HG03066 (cell line): ENCODE results near the gene ARMC3.
"Not testable (repeated sequence)": the region's sequence is repeated elsewhere in the genome, so short reads cannot be mapped to it uniquely, and the experiment has no call there.

ENCODE experiments used
- ATAC-seq: cut with Tn5 transposase; IDR thresholded peaks from one replicate; pipeline ENCODE4 v1.9.1; 2021; ENCODE audit warnings: low read depth; ENCODE audit not compliant: unreplicated experiment

The ARMC3 gene

GRCh38 chr10:22927166-22927565 lies 687 bp upstream of the ARMC3 start:
- ATAC-seq: no peak

DNA sequence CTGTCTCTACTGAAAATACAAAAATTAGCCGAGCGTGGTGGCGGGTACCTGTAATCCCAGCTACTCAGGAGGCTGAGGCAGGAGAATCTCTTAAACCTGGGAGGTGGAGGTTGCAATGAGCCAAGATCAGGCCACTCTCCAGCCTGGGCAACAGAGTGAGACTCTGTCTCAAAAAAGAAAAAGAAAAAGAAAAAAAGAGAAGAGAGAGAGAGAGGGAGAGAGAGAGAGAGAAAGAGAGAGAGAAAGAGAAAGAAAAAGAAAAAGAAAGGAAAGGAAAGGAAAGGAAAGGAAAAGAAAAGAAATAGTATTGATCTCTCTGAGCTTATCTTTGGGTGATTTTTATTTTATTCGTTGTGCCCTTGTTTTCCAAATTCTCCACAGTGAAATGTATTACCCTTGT lies 1.2 kb downstream of the ARMC3 start:
- ATAC-seq: not testable (repeated sequence)

- ATAC-seq: no peak
Measured at GRCh38 chr10:22931948-22932347, 4.1 kb downstream of the ARMC3 start.

DNA sequence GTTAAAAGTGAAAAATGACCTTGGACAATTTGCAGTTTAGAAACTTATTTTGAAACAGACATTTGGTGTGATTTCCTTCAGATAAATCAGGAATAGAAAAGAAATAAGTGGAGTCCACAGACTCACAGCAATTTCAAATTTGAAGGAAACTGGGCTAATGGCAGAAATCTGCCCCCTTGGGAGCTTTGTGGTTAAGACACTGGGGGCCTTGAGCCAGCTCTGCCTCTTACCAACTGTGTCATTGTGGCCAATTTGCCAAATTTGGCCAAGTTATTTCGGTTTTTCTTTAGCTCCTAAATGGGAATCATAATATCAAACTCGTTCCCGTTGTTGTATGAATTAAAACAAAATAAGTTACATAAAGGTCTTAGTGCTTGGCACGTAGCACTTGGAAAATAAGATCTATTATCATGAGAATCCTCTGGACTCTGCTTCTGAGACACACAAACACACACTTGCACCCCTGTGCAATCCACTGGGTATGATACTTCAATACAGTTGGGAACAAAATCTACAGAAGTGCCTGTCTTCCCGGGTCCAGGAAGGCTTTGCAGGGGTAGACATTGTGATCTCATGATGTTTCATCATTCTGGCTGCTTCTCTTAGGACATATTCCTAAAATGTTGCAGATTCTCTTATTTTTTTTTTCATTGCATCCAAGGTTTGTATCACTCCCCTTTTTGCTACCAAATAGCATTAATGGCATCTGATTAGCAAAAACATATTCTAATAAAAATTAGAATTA lies 4.9 kb downstream of the ARMC3 start:
- ATAC-seq: no peak

DNA sequence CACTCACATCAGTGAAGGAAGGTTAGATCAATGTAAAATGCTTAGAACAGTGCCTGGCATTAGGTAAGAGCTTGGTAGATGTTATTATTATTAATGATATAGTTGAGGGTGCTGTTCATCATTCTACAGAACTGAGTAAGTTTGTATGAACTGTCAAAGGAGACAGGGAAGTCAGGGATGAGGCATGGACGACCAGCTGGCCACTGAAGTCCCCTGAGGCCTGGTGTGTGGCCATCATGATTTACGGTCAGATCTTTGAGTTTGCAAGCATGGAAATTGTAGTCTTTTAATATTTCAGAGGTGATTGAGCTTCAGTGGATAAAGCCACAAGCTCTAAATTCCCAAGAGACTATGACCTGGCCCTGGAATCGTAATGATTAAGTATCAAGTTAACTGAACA lies 6.9 kb downstream of the ARMC3 start:
- ATAC-seq: no peak

DNA sequence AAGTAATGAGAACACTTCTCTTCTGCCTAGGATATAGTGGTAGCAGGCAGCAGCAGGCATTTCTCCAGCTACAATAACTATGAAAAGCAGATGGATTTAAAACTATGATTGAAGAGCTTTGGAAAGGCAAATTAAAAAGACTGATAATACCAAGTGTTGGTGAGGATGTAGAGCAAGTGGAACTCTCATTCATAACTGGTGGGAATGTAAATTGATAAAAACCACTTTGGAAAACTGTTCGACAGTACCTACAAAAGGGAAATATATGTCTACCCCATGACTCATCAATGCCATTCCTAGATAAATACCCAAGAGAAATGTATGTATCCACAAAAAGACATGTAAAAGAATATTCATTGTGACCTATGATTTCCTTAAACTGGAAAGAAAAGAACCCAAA lies 14.6 kb downstream of the ARMC3 start:
- ATAC-seq: no peak

GRCh38 chr10:22945934-22946673 lies 18.3 kb downstream of the ARMC3 start:
- peak; percentile 74 for ATAC-seq

DNA sequence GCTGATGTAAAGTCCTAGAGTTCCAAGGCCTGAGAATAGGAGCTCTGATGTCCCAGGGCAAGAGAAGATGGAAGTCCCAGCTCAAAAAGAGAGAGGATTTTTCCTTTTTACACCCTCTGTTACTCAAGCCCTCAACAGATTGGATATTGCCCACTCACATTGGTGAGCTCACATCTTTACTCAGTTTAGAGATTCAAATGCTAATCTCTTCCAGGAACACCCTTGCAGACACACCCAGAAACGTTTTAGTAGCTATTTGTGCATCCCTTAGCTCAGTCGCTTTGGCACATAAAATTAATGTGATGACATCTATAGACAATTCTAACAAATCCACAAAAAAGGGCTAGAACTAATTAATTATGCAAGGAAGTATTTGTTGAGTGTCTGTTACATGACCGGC lies 27.1 kb downstream of the ARMC3 start:
- ATAC-seq: no peak

DNA sequence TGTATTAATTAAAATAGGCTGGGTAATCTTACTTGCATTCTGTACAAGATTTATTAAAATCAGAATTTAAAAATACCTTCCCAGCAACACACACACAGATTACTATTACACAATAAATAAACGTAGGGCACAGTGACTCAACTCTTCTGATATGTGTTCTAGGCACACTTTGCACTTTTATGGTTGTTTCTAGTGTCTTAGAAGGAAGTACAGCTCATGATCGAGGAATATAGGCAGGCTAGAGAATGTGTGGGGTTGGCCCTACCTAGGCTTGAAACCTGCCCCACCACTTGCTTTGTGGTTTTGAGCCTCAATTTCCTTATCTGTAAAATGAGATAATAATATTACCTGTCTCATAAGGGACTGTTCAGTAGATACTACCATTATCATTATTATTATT lies 30.5 kb downstream of the ARMC3 start:
- no peak for ATAC-seq

GRCh38 chr10:22959292-22959691 lies 31.4 kb downstream of the ARMC3 start:
- ATAC-seq: no peak

DNA sequence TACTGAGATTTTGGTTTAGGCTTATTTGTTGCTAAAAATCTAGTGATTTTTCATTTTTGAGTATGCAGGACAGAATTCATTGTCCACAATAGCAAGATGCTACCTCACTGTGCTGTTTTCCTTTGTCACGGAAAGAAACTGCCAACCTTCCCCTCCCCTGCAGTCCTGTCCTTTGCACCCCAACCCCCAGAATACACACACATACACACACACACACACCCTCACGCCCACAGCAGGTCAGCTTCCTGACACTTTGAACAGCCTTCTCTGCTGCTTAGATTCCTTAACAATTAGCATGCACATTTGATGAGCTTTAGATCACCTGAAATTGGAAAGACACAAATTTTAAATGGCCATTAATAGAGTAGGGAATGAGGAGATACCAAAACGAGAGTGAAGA lies 32.1 kb downstream of the ARMC3 start:
- ATAC-seq: no peak

DNA sequence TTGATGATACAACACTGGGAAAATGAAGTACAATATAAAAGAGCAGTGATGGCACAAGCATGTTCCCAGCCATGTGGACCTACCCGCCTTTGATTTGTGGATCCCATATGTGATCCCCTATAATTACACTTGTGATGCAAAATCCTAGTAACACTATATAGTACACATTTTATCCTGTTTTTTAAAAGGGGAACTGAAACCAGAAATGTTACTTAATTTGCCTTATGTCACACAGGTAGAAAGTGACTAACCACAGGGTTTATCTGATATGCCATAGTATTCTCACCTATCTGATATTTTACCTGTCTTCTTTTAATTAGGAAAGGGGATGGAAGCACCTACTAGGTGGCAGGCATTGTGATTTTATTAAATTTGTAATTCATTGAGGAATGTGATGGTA lies 35.0 kb downstream of the ARMC3 start:
- ATAC-seq: no peak

DNA sequence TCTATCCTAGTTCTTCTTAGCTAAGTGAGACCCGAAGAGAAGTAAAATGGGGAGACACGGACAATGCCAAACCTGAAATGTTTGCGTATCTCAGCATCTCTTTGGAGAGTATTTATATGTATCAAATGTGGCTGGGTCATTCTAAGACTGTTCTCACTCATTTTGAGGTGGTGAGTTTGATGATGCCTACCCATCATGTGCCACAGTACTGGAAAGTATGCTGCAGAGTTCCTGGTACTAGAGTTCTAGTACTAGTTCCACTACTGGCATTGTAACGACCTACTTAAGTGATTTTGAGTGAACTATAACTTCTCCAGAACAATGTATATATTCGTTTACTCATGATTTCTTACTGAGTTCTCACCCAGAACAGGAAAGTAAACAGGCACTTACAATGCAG lies 41.9 kb downstream of the ARMC3 start:
- no peak for ATAC-seq

DNA sequence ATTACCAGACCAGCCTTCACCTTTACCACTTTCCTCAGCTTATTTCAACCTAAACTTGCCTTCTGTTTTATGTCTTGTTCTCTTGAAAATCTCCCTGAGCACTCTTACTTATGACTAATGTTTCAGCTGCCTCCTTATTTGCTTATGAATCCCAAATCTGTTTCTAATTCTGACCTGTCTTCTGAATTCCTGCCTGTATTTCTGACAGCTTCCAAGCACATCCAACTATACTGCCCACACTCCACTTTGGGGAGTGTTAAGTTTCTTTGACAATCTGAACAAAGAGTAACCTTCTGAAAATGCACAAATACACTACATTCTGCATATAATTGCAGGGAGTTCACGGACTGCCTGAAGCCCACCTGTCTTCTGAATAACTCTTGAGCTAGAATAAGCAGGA lies 48.7 kb downstream of the ARMC3 start:
- ATAC-seq: no peak

DNA sequence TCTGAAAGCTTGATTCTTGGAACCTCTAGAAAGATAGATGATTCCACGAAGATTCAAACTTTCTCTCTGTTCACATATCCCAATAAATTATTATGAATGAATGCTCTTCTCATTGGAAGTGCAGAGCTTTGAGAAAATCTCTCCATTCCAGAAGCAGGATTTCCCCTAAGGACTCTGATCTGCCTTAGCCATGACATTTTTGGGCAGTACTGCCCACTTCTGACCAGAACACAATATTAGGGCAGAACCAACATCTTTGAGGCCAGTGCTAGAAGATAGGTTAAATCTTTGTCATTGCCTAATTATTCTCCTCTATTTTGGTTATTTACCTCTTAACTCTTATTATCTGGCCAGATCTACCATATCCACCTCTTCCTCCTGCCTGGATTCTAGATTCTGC lies 49.9 kb downstream of the ARMC3 start:
- ATAC-seq: no peak

GRCh38 chr10:22978287-22978686 lies 50.4 kb downstream of the ARMC3 start:
- ATAC-seq: no peak

DNA sequence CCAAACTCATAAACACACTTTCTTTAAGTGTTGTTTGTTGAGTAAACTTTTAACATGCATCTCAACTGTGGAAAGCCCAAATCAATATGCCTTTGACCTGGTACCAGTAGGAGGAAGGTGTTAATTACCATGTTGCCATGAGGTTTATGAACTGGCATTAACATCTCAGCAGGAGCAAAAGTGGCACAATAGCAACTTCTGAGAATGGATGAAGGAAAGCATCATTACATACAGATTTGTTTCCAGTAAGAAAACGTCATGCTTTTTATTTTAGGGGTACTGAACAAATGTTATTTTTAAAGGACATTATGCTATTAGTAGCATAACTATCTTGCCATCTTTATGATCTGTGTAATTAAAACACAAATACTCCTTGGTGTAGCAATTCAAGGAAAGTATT lies 51.1 kb downstream of the ARMC3 start:
- ATAC-seq: no peak

DNA sequence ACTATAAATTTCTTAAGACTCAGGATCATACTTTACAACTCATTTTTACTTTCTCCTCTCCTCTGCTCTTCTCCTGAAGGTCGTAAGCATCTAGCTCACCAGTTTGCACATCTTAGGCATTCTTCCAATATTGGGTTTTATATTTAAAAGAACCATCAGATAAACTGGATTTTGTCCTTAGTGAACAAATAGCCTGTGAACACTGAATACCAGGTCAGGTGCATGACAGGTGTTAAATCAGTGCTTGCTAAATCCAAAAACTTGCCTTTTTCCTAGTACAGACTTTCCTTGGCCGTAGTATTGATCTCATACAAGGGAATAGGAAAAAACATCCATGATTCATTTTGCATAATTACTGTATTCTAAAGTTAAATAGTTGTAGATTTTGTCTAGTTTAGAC lies 53.0 kb downstream of the ARMC3 start:
- ATAC-seq: no peak

- no peak for ATAC-seq
Measured at GRCh38 chr10:22984066-22984465, 56.2 kb downstream of the ARMC3 start.

DNA sequence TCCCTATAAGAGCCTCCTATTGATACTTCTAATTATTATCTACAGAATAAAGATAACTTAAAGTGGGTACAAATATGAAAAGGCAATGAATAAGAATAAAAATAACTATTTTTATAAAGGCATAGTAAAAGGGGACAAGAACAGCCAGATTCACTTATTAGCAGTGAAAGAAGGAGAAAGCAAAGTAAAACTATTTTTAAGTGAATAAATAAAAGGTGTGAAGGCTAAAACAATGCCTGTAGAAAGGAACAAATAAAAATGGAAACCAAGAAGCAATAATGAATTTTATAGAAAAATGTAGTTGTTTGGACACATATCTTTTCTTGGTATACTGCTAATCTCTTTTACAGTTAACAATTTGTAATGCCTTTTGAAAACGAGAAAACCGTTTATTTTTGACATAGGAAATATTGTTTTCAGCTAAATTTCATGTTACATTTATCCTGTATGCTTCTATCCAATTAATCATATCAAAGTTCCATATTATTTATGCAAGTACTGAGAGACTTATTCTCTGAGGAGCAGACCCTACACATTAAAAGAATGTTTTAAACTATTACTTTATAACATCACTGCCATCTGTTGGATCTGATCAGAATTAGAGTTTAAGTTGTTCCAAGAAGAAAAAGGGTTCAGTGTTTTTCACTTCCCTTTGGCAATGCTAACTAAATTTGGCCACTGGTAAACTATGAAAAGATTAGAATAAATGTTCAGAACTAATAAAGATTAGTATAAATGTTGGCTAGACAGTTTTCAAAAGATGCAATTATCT lies 59.1 kb downstream of the ARMC3 start:
- ATAC-seq: peak; percentile 61

GRCh38 chr10:22988581-22989360 lies 60.9 kb downstream of the ARMC3 start:
- ATAC-seq: peak; percentile 52
